HEK293 (cell line): ENCODE data around the gene PKIB.

ENCODE experiments used
- CTCF ChIA-PET: fragments of 350-600 bp; formaldehyde crosslinking; extraction: SDS; loops from one replicate; lab custom pipeline; 2021; ENCODE audit warnings: antibody characterized with exemption; lab: Yijun Ruan, JAX
- POLR2A ChIA-PET: fragments of 300-600 bp; formaldehyde crosslinking; extraction: SDS; loops from one replicate; lab custom pipeline; 2020; ENCODE audit warnings: antibody characterized with exemption, inconsistent platforms; lab: Yijun Ruan, JAX
- H3K27ac ChIP-seq: fragments of 200-500 bp; sonication (Bioruptor generic); 2 replicates; pipeline ENCODE4 v1.5.1; 2014; ENCODE audit warnings: low read depth, low read length, control low read depth, inconsistent platforms; ENCODE audit errors: extremely low read depth
- H3K36me3 ChIP-seq, 2 experiments: fragments of 200-500 bp in 1 of 2; sonication (Bioruptor generic) in 1 of 2; 1 replicate in 1 of 2; 2 replicates in 1 of 2; pipeline ENCODE4 v1.5.1; 2014 to 2017; ENCODE audit warnings: inconsistent platforms in 2 of 2, low read length in 2 of 2; ENCODE audit not compliant: control insufficient read depth in 2 of 2, insufficient read depth in 1 of 2
- H3K4me1 ChIP-seq: fragments of 200-500 bp; sonication (Bioruptor generic); 2 replicates; pipeline ENCODE4 v1.5.1; 2014; ENCODE audit warnings: mild to moderate bottlenecking, low read length, inconsistent platforms; ENCODE audit not compliant: control insufficient read depth, insufficient read depth
- H3K4me3 ChIP-seq: 2 replicates; pipeline ENCODE4 v1.5.1; 2011; ENCODE audit warnings: low read depth, mild to moderate bottlenecking, control low read depth, low read length, moderate library complexity
- H3K9me3 ChIP-seq: fragments of 200-500 bp; sonication (Bioruptor generic); 2 replicates; pipeline ENCODE4 v1.5.1; 2014; ENCODE audit warnings: low read depth, low read length, inconsistent platforms; ENCODE audit not compliant: control insufficient read depth, insufficient read depth
- KLF17 ChIP-seq: fragments of 450-650 bp; formaldehyde crosslinking; IDR thresholded peaks from 2 replicates; pipeline ENCODE4 v1.5.1; 2016; ENCODE audit warnings: missing biosample characterization, missing genetic modification characterization
- KLF8 ChIP-seq: fragments of 450-650 bp; formaldehyde crosslinking; IDR thresholded peaks from 2 replicates; pipeline ENCODE4 v1.5.1; 2016; ENCODE audit warnings: missing biosample characterization, missing genetic modification characterization
- KLF9 ChIP-seq: fragments of 450-650 bp; formaldehyde crosslinking; IDR thresholded peaks from 2 replicates; pipeline ENCODE4 v1.5.1; 2016; ENCODE audit warnings: missing biosample characterization, missing genetic modification characterization, low read depth
- MYNN ChIP-seq: fragments of 450-650 bp; formaldehyde crosslinking; IDR thresholded peaks from 2 replicates; pipeline ENCODE4 v1.5.1; 2016; ENCODE audit warnings: missing biosample characterization, missing genetic modification characterization, borderline replicate concordance
- REST ChIP-seq: fragments of 450-650 bp; formaldehyde crosslinking; IDR thresholded peaks from 2 replicates; pipeline ENCODE4 v1.5.1; 2016; ENCODE audit warnings: missing biosample characterization, missing genetic modification characterization
- SALL2 ChIP-seq: fragments of 450-650 bp; formaldehyde crosslinking; IDR thresholded peaks from 2 replicates; pipeline ENCODE4 v1.5.0; 2017; ENCODE audit warnings: missing biosample characterization, mild to moderate bottlenecking, missing genetic modification characterization, borderline replicate concordance
- SCRT2 ChIP-seq: fragments of 450-650 bp; formaldehyde crosslinking; IDR thresholded peaks from 2 replicates; pipeline ENCODE4 v1.5.1; 2016; ENCODE audit warnings: missing biosample characterization, missing genetic modification characterization
- YY1 ChIP-seq: fragments of 450-650 bp; formaldehyde crosslinking; IDR thresholded peaks from 2 replicates; pipeline ENCODE4 v1.5.1; 2018; ENCODE audit warnings: missing biosample characterization, missing genetic modification characterization
- ZBTB11 ChIP-seq: fragments of 450-650 bp; formaldehyde crosslinking; conservative IDR thresholded peaks from 2 replicates; pipeline ENCODE4 v1.5.1; 2016; ENCODE audit warnings: low read depth, missing biosample characterization, missing genetic modification characterization
- ZBTB7A ChIP-seq: fragments of 450-650 bp; formaldehyde crosslinking; IDR thresholded peaks from 2 replicates; pipeline ENCODE4 v1.5.1; 2016; ENCODE audit warnings: low read depth, missing biosample characterization, missing genetic modification characterization
- ZNF133 ChIP-seq: fragments of 450-650 bp; formaldehyde crosslinking; IDR thresholded peaks from 2 replicates; pipeline ENCODE4 v1.5.1; 2016; ENCODE audit warnings: missing biosample characterization, missing genetic modification characterization
- ZNF292 ChIP-seq: fragments of 450-650 bp; formaldehyde crosslinking; IDR thresholded peaks from 2 replicates; pipeline ENCODE4 v1.5.1; 2016; ENCODE audit warnings: low read depth, missing biosample characterization, missing genetic modification characterization, borderline replicate concordance
- ZNF514 ChIP-seq: fragments of 450-650 bp; formaldehyde crosslinking; IDR thresholded peaks from 2 replicates; pipeline ENCODE4 v1.5.1; 2016; ENCODE audit warnings: missing biosample characterization, missing genetic modification characterization
- ZNF610 ChIP-seq: fragments of 450-650 bp; formaldehyde crosslinking; IDR thresholded peaks from 2 replicates; pipeline ENCODE4 v1.5.1; 2016; ENCODE audit warnings: missing biosample characterization, missing genetic modification characterization, borderline replicate concordance
- ZNF701 ChIP-seq: fragments of 450-650 bp; formaldehyde crosslinking; IDR thresholded peaks from 2 replicates; pipeline ENCODE4 v1.5.1; 2016; ENCODE audit warnings: missing biosample characterization, missing genetic modification characterization
- TF ChIP-seq, protein P1 (sequence below): fragments of 450-650 bp; IDR thresholded peaks from 2 replicates; pipeline ENCODE4 v1.5.1; 2018; ENCODE audit warnings: missing biosample characterization, missing genetic modification characterization
- TF ChIP-seq, protein P2 (sequence below): fragments of 450-650 bp; formaldehyde crosslinking; IDR thresholded peaks from 2 replicates; pipeline ENCODE4 v1.5.1; 2016; ENCODE audit warnings: missing biosample characterization, missing genetic modification characterization

The PKIB gene

GRCh38 chr6:122615409-122615808 lies 5.2 kb downstream of the PKIB start:
- no peak overlapping the region for H3K4me3 ChIP-seq
- H3K27ac ChIP-seq, result no peak overlapping the region
- H3K4me1 ChIP-seq, result no peaks in the 10 kb centered on the region; the same call in 1 of the 2 replicates
- ChIA-PET POLR2A (no interaction called here), CTCF (interaction anchor here (0.6 to 1.6 kb wide), 2 partner anchors 182 to 224 kb away, joined by 3 to 4 read pairs; no protein-coding TSS in a partner anchor)
- no peak for TF ChIP-seq YY1 (tag by site-specific recombination)
- no peak for TF ChIP-seq REST (tag by site-specific recombination)
- TF ChIP-seq, protein P1, sequence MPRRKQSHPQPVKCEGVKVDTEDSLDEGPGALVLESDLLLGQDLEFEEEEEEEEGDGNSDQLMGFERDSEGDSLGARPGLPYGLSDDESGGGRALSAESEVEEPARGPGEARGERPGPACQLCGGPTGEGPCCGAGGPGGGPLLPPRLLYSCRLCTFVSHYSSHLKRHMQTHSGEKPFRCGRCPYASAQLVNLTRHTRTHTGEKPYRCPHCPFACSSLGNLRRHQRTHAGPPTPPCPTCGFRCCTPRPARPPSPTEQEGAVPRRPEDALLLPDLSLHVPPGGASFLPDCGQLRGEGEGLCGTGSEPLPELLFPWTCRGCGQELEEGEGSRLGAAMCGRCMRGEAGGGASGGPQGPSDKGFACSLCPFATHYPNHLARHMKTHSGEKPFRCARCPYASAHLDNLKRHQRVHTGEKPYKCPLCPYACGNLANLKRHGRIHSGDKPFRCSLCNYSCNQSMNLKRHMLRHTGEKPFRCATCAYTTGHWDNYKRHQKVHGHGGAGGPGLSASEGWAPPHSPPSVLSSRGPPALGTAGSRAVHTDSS (tag by site-specific recombination), result no peak
- TF ChIP-seq MYNN (tag by site-specific recombination), result no peak
- TF ChIP-seq ZNF292 (tag by site-specific recombination), result no peak
- no peak for TF ChIP-seq ZBTB11
- no peak for TF ChIP-seq ZNF514 (tag by site-specific recombination)
- TF ChIP-seq KLF17 (tag by site-specific recombination), result no peak
- no peak for TF ChIP-seq ZNF610 (tag by site-specific recombination)
- TF ChIP-seq, protein P2, sequence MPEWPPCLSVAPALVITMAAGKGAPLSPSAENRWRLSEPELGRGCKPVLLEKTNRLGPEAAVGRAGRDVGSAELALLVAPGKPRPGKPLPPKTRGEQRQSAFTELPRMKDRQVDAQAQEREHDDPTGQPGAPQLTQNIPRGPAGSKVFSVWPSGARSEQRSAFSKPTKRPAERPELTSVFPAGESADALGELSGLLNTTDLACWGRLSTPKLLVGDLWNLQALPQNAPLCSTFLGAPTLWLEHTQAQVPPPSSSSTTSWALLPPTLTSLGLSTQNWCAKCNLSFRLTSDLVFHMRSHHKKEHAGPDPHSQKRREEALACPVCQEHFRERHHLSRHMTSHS (tag by site-specific recombination), result no peak
- no peak for TF ChIP-seq ZNF701
- no peak for TF ChIP-seq SALL2 (tag by site-specific recombination)
- TF ChIP-seq KLF9 (tag by site-specific recombination), result no peak
- no peak for TF ChIP-seq KLF8 (tag by site-specific recombination)
- no peaks in the 10 kb centered on the region for H3K9me3 ChIP-seq
- no peaks in the 10 kb centered on the region for H3K36me3 ChIP-seq

GRCh38 chr6:122616877-122617276 lies 6.7 kb downstream of the PKIB start:
- no peak overlapping the region for H3K4me3 ChIP-seq
- TF ChIP-seq ZNF133 (tag by site-specific recombination) (peak; percentile 94), ZBTB7A (tag by site-specific recombination) (no peak), SCRT2 (tag by site-specific recombination) (peak; percentile 59)
- TF ChIP-seq, all 188 proteins: peak for 2
- Histone ChIP-seq H3K4me1 (peaks cover 13% of the 10 kb centered on the region), H3K36me3 (no peaks in the 10 kb centered on the region), H3K9me3 (no peaks in the 10 kb centered on the region), H3K27ac (no peak overlapping the region)
- POLR2A ChIA-PET, result no interaction called here
- CTCF ChIA-PET, result interaction anchor here (0.5 to 1.6 kb wide), 4 partner anchors 9 to 1214 kb away, joined by 3 to 4 read pairs (median 3); no protein-coding TSS in a partner anchor
